Measurements from ENCODE around the gene NPAS2. TPM values are rescaled to one million over a fixed set of nuclear protein-coding genes. Genes with fewer than 3 reads are reported as not detected.

NPAS2 gene
- total RNA-seq, 4 donors from 2014 or later: 63.0 to 134 (median 115) TPM

DNA sequence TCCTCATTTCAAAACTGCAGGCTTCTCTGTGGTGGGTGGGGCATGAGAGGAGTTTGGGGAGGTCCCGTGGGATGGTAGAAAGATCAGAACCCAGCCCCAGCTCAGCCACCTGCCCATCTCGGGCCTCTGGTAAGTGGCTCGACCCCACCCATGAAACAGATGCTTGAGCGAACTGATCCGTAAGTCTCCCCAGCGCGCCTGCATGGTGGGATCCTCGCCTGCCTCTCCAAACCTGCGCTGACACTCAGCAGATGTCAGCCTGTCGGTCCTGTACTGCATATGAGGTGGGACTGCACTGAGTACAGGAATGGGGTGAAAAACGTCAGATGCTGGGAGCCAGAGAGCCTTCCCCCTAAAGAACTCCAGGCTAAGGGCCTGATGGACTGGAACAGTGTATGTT lies 166.2 kb downstream of the NPAS2 start:
- H3K9me3 ChIP-seq: no peaks in the 10 kb centered on the region
- intact Hi-C loops (cut with DNase I; ENCODE audit: low total_unique reads) (loop anchor here (5.0 kb wide), 1 partner anchor 379 kb away; no protein-coding TSS in a partner anchor), in situ Hi-C loops (cut with MboI; ENCODE audit: low pct_ligation_motif_present in 1 of 4, low pct_unique_long_range_greater_than_20kb in 1 of 4, low sequenced_read_pairs in 3 of 4) (loop anchor here in 3 of 4 donors (10.0 to 25.0 kb wide), 4 partner anchors 251 to 381 kb away; no protein-coding TSS in a partner anchor)
- WGBS, 2 donors (ENCODE audit: low coverage in 1 of 2): 91% methylated on average over 11 of the region's 11 CpGs; no CpG with 5 or more reads in 1 of the 2 donors
- no peak for TF ChIP-seq POLR2A (IDR thresholded peaks at IDR 0.05)
- TF ChIP-seq POLR2AphosphoS5 (IDR thresholded peaks at IDR 0.05): no peak
- TF ChIP-seq, protein P1, sequence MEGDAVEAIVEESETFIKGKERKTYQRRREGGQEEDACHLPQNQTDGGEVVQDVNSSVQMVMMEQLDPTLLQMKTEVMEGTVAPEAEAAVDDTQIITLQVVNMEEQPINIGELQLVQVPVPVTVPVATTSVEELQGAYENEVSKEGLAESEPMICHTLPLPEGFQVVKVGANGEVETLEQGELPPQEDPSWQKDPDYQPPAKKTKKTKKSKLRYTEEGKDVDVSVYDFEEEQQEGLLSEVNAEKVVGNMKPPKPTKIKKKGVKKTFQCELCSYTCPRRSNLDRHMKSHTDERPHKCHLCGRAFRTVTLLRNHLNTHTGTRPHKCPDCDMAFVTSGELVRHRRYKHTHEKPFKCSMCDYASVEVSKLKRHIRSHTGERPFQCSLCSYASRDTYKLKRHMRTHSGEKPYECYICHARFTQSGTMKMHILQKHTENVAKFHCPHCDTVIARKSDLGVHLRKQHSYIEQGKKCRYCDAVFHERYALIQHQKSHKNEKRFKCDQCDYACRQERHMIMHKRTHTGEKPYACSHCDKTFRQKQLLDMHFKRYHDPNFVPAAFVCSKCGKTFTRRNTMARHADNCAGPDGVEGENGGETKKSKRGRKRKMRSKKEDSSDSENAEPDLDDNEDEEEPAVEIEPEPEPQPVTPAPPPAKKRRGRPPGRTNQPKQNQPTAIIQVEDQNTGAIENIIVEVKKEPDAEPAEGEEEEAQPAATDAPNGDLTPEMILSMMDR (IDR thresholded peaks at IDR 0.05): no peak
- TF ChIP-seq EP300 (IDR thresholded peaks at IDR 0.05; ENCODE audit: low read depth): no peak
- H3K4me1 ChIP-seq: no peaks in the 10 kb centered on the region
- no peak for DNase-seq
- H3K27me3 ChIP-seq: no peaks in the 10 kb centered on the region
- no peak overlapping the region for H3K27ac ChIP-seq
- H3K4me3 ChIP-seq: no peak overlapping the region
- H3K36me3 ChIP-seq: no peaks in the 10 kb centered on the region

DNA sequence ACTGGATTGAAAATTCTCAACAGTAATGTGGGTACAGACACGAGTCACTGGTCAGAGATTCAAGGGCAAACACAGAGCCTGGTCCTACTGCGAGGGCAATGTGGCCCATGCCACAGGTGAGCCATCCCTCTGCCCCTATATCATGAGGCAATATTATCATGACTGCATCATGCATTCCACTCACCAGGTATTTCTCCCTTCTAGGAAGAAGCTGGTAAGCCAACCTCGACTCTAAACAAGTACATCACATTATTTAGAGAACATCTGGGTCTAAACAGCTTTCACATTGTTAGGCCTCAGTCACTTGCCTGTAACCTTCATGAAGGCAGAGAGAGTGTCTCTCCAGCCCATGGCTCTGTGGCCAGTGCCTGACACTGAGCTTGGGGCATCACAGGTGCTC lies 167.6 kb downstream of the NPAS2 start:
- intact Hi-C loops (cut with DNase I; ENCODE audit: low total_unique reads) (loop anchor here (5.0 kb wide), 1 partner anchor 380 kb away; no protein-coding TSS in a partner anchor), in situ Hi-C loops (cut with MboI; ENCODE audit: low pct_ligation_motif_present in 1 of 4, low pct_unique_long_range_greater_than_20kb in 1 of 4, low sequenced_read_pairs in 3 of 4) (loop anchor here in 3 of 4 donors (10.0 to 25.0 kb wide), 4 partner anchors 253 to 383 kb away; no protein-coding TSS in a partner anchor)
- no peak overlapping the region for H3K4me3 ChIP-seq
- H3K4me1 ChIP-seq: no peaks in the 10 kb centered on the region
- no peaks in the 10 kb centered on the region for H3K9me3 ChIP-seq
- H3K36me3 ChIP-seq: no peaks in the 10 kb centered on the region
- 90 to 92% methylated on average over 2 to 3 of the region's 3 CpGs for WGBS, 2 donors (ENCODE audit: low coverage in 1 of 2)
- TF ChIP-seq EP300 (IDR thresholded peaks at IDR 0.05; ENCODE audit: low read depth) (no peak), POLR2AphosphoS5 (IDR thresholded peaks at IDR 0.05) (no peak), POLR2A (IDR thresholded peaks at IDR 0.05) (no peak)
- TF ChIP-seq, protein P1 (IDR thresholded peaks at IDR 0.05): no peak
- H3K27ac ChIP-seq: no peak overlapping the region
- no peak for DNase-seq
- no peaks in the 10 kb centered on the region for H3K27me3 ChIP-seq

- Histone ChIP-seq H3K27me3 (no peaks in the 10 kb centered on the region), H3K36me3 (no peaks in the 10 kb centered on the region), H3K27ac (no peak overlapping the region), H3K4me3 (no peak overlapping the region), H3K4me1 (no peaks in the 10 kb centered on the region), H3K9me3 (no peaks in the 10 kb centered on the region)
- intact Hi-C loops (cut with DNase I; ENCODE audit: low total_unique reads) (loop anchor here (5.0 kb wide), 1 partner anchor 381 kb away; no protein-coding TSS in a partner anchor), in situ Hi-C loops (cut with MboI; ENCODE audit: low pct_ligation_motif_present in 1 of 4, low pct_unique_long_range_greater_than_20kb in 1 of 4, low sequenced_read_pairs in 3 of 4) (loop anchor here in 3 of 4 donors (10.0 to 25.0 kb wide), 4 partner anchors 253 to 383 kb away; no protein-coding TSS in a partner anchor)
- 88 to 100% methylated on average over 1 to 4 of the region's 4 CpGs for WGBS, 2 donors (ENCODE audit: low coverage in 1 of 2)
- no peak for DNase-seq
- TF ChIP-seq POLR2A (IDR thresholded peaks at IDR 0.05): no peak
Observed at GRCh38 chr2:100987974-100988373, 168.0 kb downstream of the NPAS2 start.

DNA sequence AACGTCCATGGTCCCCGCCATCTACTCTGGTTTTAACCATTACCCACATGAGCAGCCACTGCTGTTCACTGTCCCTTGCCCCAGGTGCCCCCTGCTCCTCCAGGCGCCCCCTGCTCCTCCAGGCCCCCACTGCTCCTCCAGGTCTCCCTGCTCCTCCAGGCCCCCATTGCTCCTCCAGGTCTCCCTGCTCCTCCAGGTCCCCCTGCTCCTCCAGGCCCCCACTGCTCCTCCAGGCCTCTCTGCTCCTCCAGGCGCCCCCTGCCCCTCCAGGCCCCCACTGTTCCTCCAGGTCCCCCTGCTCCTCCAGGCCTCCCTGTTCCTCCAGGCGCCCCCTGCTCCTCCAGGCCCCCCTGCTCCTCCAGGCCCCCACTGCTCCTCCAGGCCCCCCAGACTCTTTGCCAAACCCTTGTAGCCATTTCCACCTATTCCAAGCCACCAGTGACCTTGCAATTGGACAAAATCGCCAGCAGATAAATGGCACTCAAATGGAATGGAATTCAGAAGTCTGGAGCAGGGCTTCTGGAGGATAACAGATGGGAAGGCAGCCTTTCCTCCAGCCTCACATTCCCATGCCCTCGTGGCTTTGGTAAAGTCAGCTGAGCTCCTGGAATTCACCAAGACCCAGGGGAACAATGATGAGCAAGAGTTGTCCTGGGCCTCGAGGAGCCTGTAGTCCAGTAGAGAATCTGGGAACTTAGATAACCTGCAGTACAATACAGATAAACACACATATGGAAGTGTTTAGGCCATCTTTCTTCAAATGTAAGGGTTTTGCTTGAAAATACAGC lies 168.9 kb downstream of the NPAS2 start:
- 67 to 78% methylated on average over 1 to 7 of the region's 8 CpGs for WGBS, 2 donors (ENCODE audit: low coverage in 1 of 2)

More for the DNA sequence above, 168.9 kb downstream of the NPAS2 start:
- DNase-seq: no peak
- no peak overlapping the region for H3K27ac ChIP-seq
- intact Hi-C loops (cut with DNase I; ENCODE audit: low total_unique reads) (loop anchor here (5.0 kb wide), 1 partner anchor 382 kb away; no protein-coding TSS in a partner anchor), in situ Hi-C loops (cut with MboI; ENCODE audit: low pct_ligation_motif_present in 1 of 4, low pct_unique_long_range_greater_than_20kb in 1 of 4, low sequenced_read_pairs in 3 of 4) (loop anchor here in 3 of 4 donors (10.0 to 25.0 kb wide), 4 partner anchors 254 to 384 kb away; no protein-coding TSS in a partner anchor)
- H3K4me1 ChIP-seq: no peaks in the 10 kb centered on the region
- no peaks in the 10 kb centered on the region for H3K36me3 ChIP-seq
- H3K4me3 ChIP-seq: no peak overlapping the region
- no peaks in the 10 kb centered on the region for H3K9me3 ChIP-seq
- no peaks in the 10 kb centered on the region for H3K27me3 ChIP-seq
- TF ChIP-seq POLR2A (IDR thresholded peaks at IDR 0.05) (no peak), EP300 (IDR thresholded peaks at IDR 0.05; ENCODE audit: low read depth) (no peak), POLR2AphosphoS5 (IDR thresholded peaks at IDR 0.05) (no peak)
- TF ChIP-seq, protein P1 (IDR thresholded peaks at IDR 0.05): no peak

Measured in transverse colon (tissue), 4 donors.